Endothelial cell of umbilical vein (primary cell): ENCODE data around the gene HBE1. TPM values are rescaled to one million over a fixed set of nuclear protein-coding genes. Genes with fewer than 3 reads are reported as not detected.
"Not testable (repeated sequence)": the region's sequence is repeated elsewhere in the genome, so short reads cannot be mapped to it uniquely, and the experiment has no call there.

Experiments
- BruUV-seq: library from RNA; stranded (reverse); fragments of 400-500 nt; replicated peaks from 2 replicates; lab custom pipeline; 2021; lab: Mats Ljungman, UMichigan
- CTCF ChIA-PET: fragments of 300-600, 350-600 bp; sonication (Branson Sonifier 250); formaldehyde crosslinking; loops from one replicate; lab custom pipeline; 2021; ENCODE audit warnings: antibody characterized with exemption, inconsistent platforms; lab: Charles Lee
- POLR2A ChIA-PET: fragments of 300-600, 350-600 bp; sonication (Branson Sonifier 250); formaldehyde crosslinking; loops from one replicate; lab custom pipeline; 2021; ENCODE audit warnings: antibody characterized with exemption, inconsistent platforms; lab: Charles Lee
- DNase-seq: peaks from one replicate; pipeline ENCODE4 v3.0.0-alpha.2; 2011; ENCODE audit warnings: low read depth, low spot score
- FAIRE-seq: peaks from 2 replicates; lab custom pipeline; 2011; peaks lifted over from hg19 to GRCh38; lab: Jason Lieb, UNC
- H2AFZ ChIP-seq: 2 replicates; pipeline ENCODE4 v1.6.0; 2012; ENCODE audit warnings: low read depth, low read length, control low read depth, inconsistent platforms
- H3K27ac ChIP-seq: 2 replicates; pipeline ENCODE4 v1.5.1; 2011; ENCODE audit warnings: low read depth, mild to moderate bottlenecking, control low read depth, low read length, moderate library complexity; ENCODE audit not compliant: insufficient read depth
- H3K27me3 ChIP-seq, 2 experiments: 2 replicates each; pipeline versions ENCODE4 v1.6.0 to v1.6.1; 2011; ENCODE audit warnings: low read length in 2 of 2, mixed read lengths in 1 of 2; ENCODE audit not compliant: control insufficient read depth in 2 of 2, insufficient read depth in 2 of 2
- H3K36me3 ChIP-seq, 2 experiments: 2 replicates in 1 of 2; 3 replicates in 1 of 2; pipeline ENCODE4 v1.5.1; 2011; ENCODE audit warnings: low read length in 2 of 2, mild to moderate bottlenecking in 1 of 2, moderate library complexity in 1 of 2; ENCODE audit not compliant: control insufficient read depth in 2 of 2, insufficient read depth in 2 of 2; ENCODE audit errors: extremely low read depth in 1 of 2
- H3K4me1 ChIP-seq: 3 replicates; pipeline ENCODE4 v1.5.1; 2011; ENCODE audit warnings: mild to moderate bottlenecking, low read length; ENCODE audit not compliant: control insufficient read depth, insufficient read depth; ENCODE audit errors: extremely low read depth
- H3K4me2 ChIP-seq: 2 replicates; pipeline ENCODE4 v1.6.1; 2011; ENCODE audit warnings: low read length, control low read depth, mixed read lengths; ENCODE audit not compliant: insufficient read depth
- H3K4me3 ChIP-seq, 3 experiments: fragments of 200-600 bp in 1 of 3; sonication (generic), shearing (Covaris generic) in 1 of 3; replicated peaks in 1 of 3; 2 replicates each; pipeline ENCODE4 v1.5.1; 2011 to 2016; ENCODE audit warnings: control low read depth in 3 of 3, low read length in 3 of 3, mild to moderate bottlenecking in 2 of 3, inconsistent platforms in 1 of 3, low read depth in 1 of 3, moderate library complexity in 1 of 3; ENCODE audit not compliant: insufficient read depth in 1 of 3
- H3K79me2 ChIP-seq: 2 replicates; pipeline ENCODE4 v1.6.0; 2012; ENCODE audit warnings: low read length, inconsistent platforms; ENCODE audit not compliant: control insufficient read depth, insufficient read depth
- H3K9ac ChIP-seq: replicated peaks from 2 replicates; pipeline ENCODE3; 2011; ENCODE audit warnings: low read length, control low read depth; ENCODE audit not compliant: insufficient read depth; ENCODE audit errors: extremely low read depth
- H3K9me1 ChIP-seq: replicated peaks from 3 replicates; pipeline ENCODE4 v1.6.0; 2011; ENCODE audit warnings: mild to moderate bottlenecking, low read length; ENCODE audit not compliant: control insufficient read depth, insufficient read depth; ENCODE audit errors: extremely low read depth
- H3K9me3 ChIP-seq: replicated peaks from 2 replicates; pipeline ENCODE4 v1.5.1; 2012; ENCODE audit warnings: low read length, inconsistent platforms; ENCODE audit not compliant: control insufficient read depth, insufficient read depth
- H4K20me1 ChIP-seq: replicated peaks from 2 replicates; pipeline ENCODE3; 2011; ENCODE audit warnings: mild to moderate bottlenecking, low read length; ENCODE audit not compliant: control insufficient read depth, insufficient read depth; ENCODE audit errors: extremely low read depth
- EZH2 ChIP-seq: IDR thresholded peaks from 2 replicates; pipeline ENCODE4 v1.6.1; 2012; ENCODE audit warnings: borderline replicate concordance, low read depth, mild to moderate bottlenecking, moderate library complexity, low read length, inconsistent platforms; ENCODE audit not compliant: severe bottlenecking
- FOS ChIP-seq: IDR thresholded peaks from 2 replicates; pipeline ENCODE4 v1.6.1; 2011; ENCODE audit warnings: mild to moderate bottlenecking, low read length, moderate library complexity, borderline replicate concordance; ENCODE audit not compliant: insufficient read depth
- GATA2 ChIP-seq: IDR thresholded peaks from 2 replicates; pipeline ENCODE4 v1.7.0; 2011; ENCODE audit warnings: low read depth, mild to moderate bottlenecking, moderate library complexity, mixed read lengths, low read length; ENCODE audit not compliant: insufficient read length, insufficient read depth
- JUN ChIP-seq: IDR thresholded peaks from 2 replicates; pipeline ENCODE4 v1.6.1; 2011; ENCODE audit warnings: borderline replicate concordance, low read depth; ENCODE audit not compliant: insufficient read length, insufficient read depth
- MYC ChIP-seq: IDR thresholded peaks from one replicate; pipeline ENCODE4 v1.6.1; 2011; ENCODE audit warnings: mild to moderate bottlenecking, low read depth, low read length
- POLR2A ChIP-seq: IDR thresholded peaks from 2 replicates; pipeline ENCODE4 v1.6.1; 2012; ENCODE audit warnings: low read depth, mild to moderate bottlenecking, control low read depth, low read length
- POLR2AphosphoS5 ChIP-seq: IDR thresholded peaks from 2 replicates; pipeline ENCODE4 v1.6.1; 2012; ENCODE audit warnings: low read depth, mild to moderate bottlenecking, control low read depth, low read length, moderate library complexity; ENCODE audit not compliant: insufficient read depth
- dilution Hi-C: fragments of 300-500 bp; cut with MboI; formaldehyde crosslinking; loops from one replicate; pipeline ENCODE4 v1.15.0; 2019; ENCODE audit warnings: low sequenced_read_pairs; ENCODE audit not compliant: extremely low pct_ligation_motif_present
- intact Hi-C: fragments of 100-400 bp; cut with micrococcal nuclease; formaldehyde crosslinking; loops from one replicate; pipeline ENCODE4 v1.10.0; 2022
- polyA plus RNA-seq, 4 experiments: library from polyadenylated mRNA; depleted of rRNA in 3 of 4; stranded (reverse) in 3 of 4; unstranded in 1 of 4; fragments of >200 nt; gene quantifications; 2 replicates each; pipeline versions ENCODE4 v1.2.1 to v1.2.3, GENCODE V29; 2011 to 2012; ENCODE audit warnings: missing spikeins in 1 of 4
- total RNA-seq: library from RNA; stranded (reverse); gene quantifications from 2 replicates; pipeline ENCODE4 v1.2.3, GENCODE V29; 2021
- TF ChIP-seq, protein P1 (sequence below): IDR thresholded peaks from 2 replicates; pipeline ENCODE4 v1.6.1; 2011; ENCODE audit not compliant: insufficient read depth, insufficient read length
- TF ChIP-seq, protein P2 (sequence below), 2 donors: IDR thresholded peaks; 1 replicate in 1 of 2; 2 replicates in 1 of 2; pipeline ENCODE4 v1.5.1; 2011; ENCODE audit warnings: low read length in 2 of 2, mild to moderate bottlenecking in 2 of 2, moderate library complexity in 2 of 2, control low read depth in 1 of 2, inconsistent platforms in 1 of 2, low read depth in 1 of 2; ENCODE audit not compliant: insufficient read depth in 1 of 2; ENCODE audit errors: extremely low read depth in 1 of 2

The HBE1 gene
- total and polyA plus RNA-seq, 2 donors (not counting 3 experiments of a cell fraction or from before 2014, with no cell fraction given): 0.37 TPM; not detected in 1

DNA sequence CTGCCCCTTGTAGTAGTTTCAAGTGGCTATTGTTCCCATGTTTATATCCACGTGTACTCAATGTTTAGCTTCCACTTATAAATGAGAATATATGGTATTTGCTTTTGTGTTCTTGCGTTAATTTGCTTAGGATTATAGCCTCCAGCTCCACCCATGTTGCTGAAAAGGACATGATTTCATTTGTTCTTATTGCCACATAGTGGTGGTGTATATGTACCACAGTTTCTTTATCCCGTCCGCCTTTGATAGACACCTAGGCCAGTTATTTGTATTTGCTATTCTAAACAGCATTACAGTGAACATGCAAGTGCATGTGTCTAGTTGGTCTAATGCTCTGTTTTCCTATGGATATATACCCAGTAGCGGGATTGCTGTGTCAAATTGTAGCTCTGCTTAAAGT lies 47.5 kb upstream of the HBE1 start:
- H3K9me3 ChIP-seq: no peaks in the 10 kb centered on the region
- POLR2A ChIA-PET: no interaction called here
- BruUV-seq: no TSS peak
- H2AFZ ChIP-seq: no peak overlapping the region
- H3K27me3 ChIP-seq: no peaks in the 10 kb centered on the region
- H3K4me3 ChIP-seq: no peak overlapping the region
- no peak overlapping the region for H3K4me2 ChIP-seq
- FAIRE-seq (no peak), DNase-seq (no peak)
- H3K79me2 ChIP-seq: no peaks in the 10 kb centered on the region
- no peaks in the 10 kb centered on the region for H3K4me1 ChIP-seq
- H3K27ac ChIP-seq: no peak overlapping the region
- TF ChIP-seq JUN (no peak), FOS (no peak), EZH2 (no peak), POLR2AphosphoS5 (no peak), GATA2 (no peak), MYC (no peak), POLR2A (no peak)
- TF ChIP-seq, protein P1, sequence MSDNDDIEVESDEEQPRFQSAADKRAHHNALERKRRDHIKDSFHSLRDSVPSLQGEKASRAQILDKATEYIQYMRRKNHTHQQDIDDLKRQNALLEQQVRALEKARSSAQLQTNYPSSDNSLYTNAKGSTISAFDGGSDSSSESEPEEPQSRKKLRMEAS: no peak
- TF ChIP-seq, protein P2, sequence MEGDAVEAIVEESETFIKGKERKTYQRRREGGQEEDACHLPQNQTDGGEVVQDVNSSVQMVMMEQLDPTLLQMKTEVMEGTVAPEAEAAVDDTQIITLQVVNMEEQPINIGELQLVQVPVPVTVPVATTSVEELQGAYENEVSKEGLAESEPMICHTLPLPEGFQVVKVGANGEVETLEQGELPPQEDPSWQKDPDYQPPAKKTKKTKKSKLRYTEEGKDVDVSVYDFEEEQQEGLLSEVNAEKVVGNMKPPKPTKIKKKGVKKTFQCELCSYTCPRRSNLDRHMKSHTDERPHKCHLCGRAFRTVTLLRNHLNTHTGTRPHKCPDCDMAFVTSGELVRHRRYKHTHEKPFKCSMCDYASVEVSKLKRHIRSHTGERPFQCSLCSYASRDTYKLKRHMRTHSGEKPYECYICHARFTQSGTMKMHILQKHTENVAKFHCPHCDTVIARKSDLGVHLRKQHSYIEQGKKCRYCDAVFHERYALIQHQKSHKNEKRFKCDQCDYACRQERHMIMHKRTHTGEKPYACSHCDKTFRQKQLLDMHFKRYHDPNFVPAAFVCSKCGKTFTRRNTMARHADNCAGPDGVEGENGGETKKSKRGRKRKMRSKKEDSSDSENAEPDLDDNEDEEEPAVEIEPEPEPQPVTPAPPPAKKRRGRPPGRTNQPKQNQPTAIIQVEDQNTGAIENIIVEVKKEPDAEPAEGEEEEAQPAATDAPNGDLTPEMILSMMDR (IDR thresholded peaks at IDR 0.05; ENCODE audit: extremely low read depth in 1 of 2, insufficient read depth in 1 of 2, low read depth in 1 of 2, low read length in 2 of 2): no peak
- H3K9ac ChIP-seq: no peak overlapping the region
- intact Hi-C loops (no loop called here), dilution Hi-C loops (no loop called here)
- H3K36me3 ChIP-seq: no peaks in the 10 kb centered on the region
- CTCF ChIA-PET: no interaction called here
- H4K20me1 ChIP-seq: no peaks in the 10 kb centered on the region
- H3K9me1 ChIP-seq: no peaks in the 10 kb centered on the region

DNA sequence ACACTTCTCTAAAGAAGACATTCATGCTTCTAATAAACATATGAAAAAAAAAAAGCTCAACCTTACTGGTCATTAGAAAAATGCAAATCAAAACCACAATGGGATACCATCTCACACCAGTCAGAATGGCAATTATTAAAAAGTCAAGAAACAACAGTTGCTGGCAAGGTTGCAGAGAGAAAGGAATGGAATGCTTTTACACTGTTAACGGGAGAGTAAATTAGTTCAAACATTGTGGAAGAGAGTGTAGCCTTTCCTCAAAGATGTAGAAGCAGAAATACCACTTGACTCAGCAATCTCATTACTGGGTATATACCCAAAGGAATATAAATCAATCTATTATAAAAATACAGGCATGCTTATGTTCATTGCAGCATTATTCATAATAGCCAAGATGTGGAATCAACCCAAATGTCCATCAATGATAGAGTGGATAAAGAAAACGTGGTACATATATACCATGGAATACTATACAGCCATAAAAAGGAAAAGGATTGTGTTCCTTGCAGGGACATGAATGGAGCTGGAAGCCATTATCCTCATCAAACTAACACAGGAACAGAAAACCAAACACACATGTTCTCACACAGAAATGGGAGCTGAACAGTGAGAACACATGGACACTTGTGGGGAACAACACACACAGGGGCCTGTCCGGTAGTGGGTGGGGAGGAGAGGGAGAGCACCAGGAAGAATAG lies 43.7 kb upstream of the HBE1 start:
- H3K9ac ChIP-seq, H3K4me3 ChIP-seq, DNase-seq, H4K20me1 ChIP-seq, H3K27me3 ChIP-seq, dilution Hi-C loops, H3K4me1 ChIP-seq, H3K9me1 ChIP-seq, H2AFZ ChIP-seq, H3K36me3 ChIP-seq, H3K9me3 ChIP-seq, H3K4me2 ChIP-seq, POLR2A ChIA-PET, CTCF ChIA-PET, H3K79me2 ChIP-seq, FAIRE-seq, H3K27ac ChIP-seq, intact Hi-C loops, BruUV-seq: not testable (repeated sequence)
